K562 (cell line): ENCODE results near the gene GALNT5. TPM values are rescaled to one million over a fixed set of nuclear protein-coding genes. Genes with fewer than 3 reads are reported as not detected.
A peak's percentile ranks its signal among the peaks of the same experiment; 100 is the strongest.

Source experiments
- ATF3 ChIP-seq, 2 experiments: fragments of 450-650 bp in 1 of 2; sonication (generic) in 1 of 2; formaldehyde crosslinking in 1 of 2; IDR thresholded peaks in 1 of 2; conservative IDR thresholded peaks in 1 of 2; 2 replicates each; pipeline versions ENCODE4 v1.6.1 to v1.8.1; 2016 to 2023; ENCODE audit warnings: mild to moderate bottlenecking in 2 of 2, moderate library complexity in 2 of 2, inconsistent platforms in 1 of 2, missing genetic modification reagents in 1 of 2
- BHLHE40 ChIP-seq: IDR thresholded peaks from 2 replicates; pipeline ENCODE4 v1.6.1; 2011; ENCODE audit warnings: low read length, improper control_type of control experiment
- DPF2 ChIP-seq: fragments of 450-650 bp; IDR thresholded peaks from 2 replicates; pipeline ENCODE4 v1.6.1; 2016
- HMGN3 ChIP-seq: IDR thresholded peaks from 2 replicates; pipeline ENCODE4 v1.6.1; 2011; ENCODE audit warnings: borderline replicate concordance, low read depth, mild to moderate bottlenecking, mixed read lengths, low read length; ENCODE audit not compliant: insufficient read length; ENCODE audit errors: extremely low read depth
- HMGXB4 ChIP-seq: sonication (generic); formaldehyde crosslinking; IDR thresholded peaks from 2 replicates; pipeline ENCODE4 v1.8.1; 2023; ENCODE audit warnings: mild to moderate bottlenecking, missing genetic modification reagents
- MITF ChIP-seq: IDR thresholded peaks from 2 replicates; pipeline ENCODE4 v1.6.1; 2014; ENCODE audit warnings: antibody characterized with exemption
- NCOA1 ChIP-seq: fragments of 450-650 bp; IDR thresholded peaks from 2 replicates; pipeline ENCODE4 v1.6.1; 2016; ENCODE audit warnings: low read depth
- NR2C2 ChIP-seq, 2 experiments: fragments of 200-800 bp in 1 of 2; sonication (Bioruptor generic) in 1 of 2; sonication (generic) in 1 of 2; formaldehyde crosslinking in 1 of 2; IDR thresholded peaks; 2 replicates each; pipeline versions ENCODE4 v1.6.1 to v1.8.0; 2016 to 2022; ENCODE audit warnings: mild to moderate bottlenecking in 1 of 2, missing compliant biosample characterization in 1 of 2, missing genetic modification characterization in 1 of 2, missing genetic modification reagents in 1 of 2
- ZNF184 ChIP-seq: sonication (generic); formaldehyde crosslinking; IDR thresholded peaks from 2 replicates; pipeline ENCODE4 v1.5.0; 2020; ENCODE audit warnings: missing genetic modification reagents
- ZNF3 ChIP-seq: fragments of 250-450 bp; sonication (Bioruptor Pico); IDR thresholded peaks from 2 replicates; pipeline ENCODE4 v1.5.0; 2021; ENCODE audit warnings: mild to moderate bottlenecking, moderate library complexity
- ZNF511 ChIP-seq: sonication (generic); formaldehyde crosslinking; IDR thresholded peaks from 2 replicates; pipeline ENCODE4 v1.8.0; 2022; ENCODE audit warnings: mild to moderate bottlenecking, missing genetic modification reagents
- ZSCAN32 ChIP-seq: fragments of 450-650 bp; formaldehyde crosslinking; IDR thresholded peaks from 2 replicates; pipeline ENCODE4 v1.4.0; 2020; ENCODE audit warnings: mild to moderate bottlenecking, moderate library complexity
- polyA plus RNA-seq, 8 experiments: library from polyadenylated mRNA; depleted of rRNA in 4 of 8; stranded (reverse) in 5 of 8; unstranded in 3 of 8; fragments of >200 nt; fragmentation: Nextera tagmentation in 2 of 8; fragmentation: Illumina TruSeq in 1 of 8; extraction: Ambion mirVana in 2 of 8; extraction: Trizol in 1 of 8; gene quantifications; 2 replicates each; pipeline versions ENCODE4 v1.2.1 to v1.2.3, GENCODE V29; 2011 to 2014; ENCODE audit warnings: inconsistent platforms in 1 of 8, missing spikeins in 1 of 8
- total RNA-seq, 7 experiments: library from RNA; depleted of rRNA in 6 of 7; stranded (reverse); fragments of >200 nt in 6 of 7; fragmentation: Illumina TruSeq in 2 of 7; extraction: Trizol in 2 of 7; gene quantifications; 2 replicates each; pipeline versions ENCODE4 v1.2.1 to v1.2.3, GENCODE V29; 2011 to 2021; ENCODE audit warnings: low replicate concordance in 1 of 7
- TF ChIP-seq, protein P1 (sequence below): fragments of 250-450 bp; sonication (Bioruptor Pico); IDR thresholded peaks from 2 replicates; pipeline ENCODE4 v1.8.0; 2021; ENCODE audit warnings: moderate library complexity, mild to moderate bottlenecking, inconsistent platforms
- TF ChIP-seq, protein P2 (sequence below): IDR thresholded peaks from 2 replicates; pipeline ENCODE4 v1.6.1; 2016; ENCODE audit warnings: missing genetic modification characterization, missing compliant biosample characterization
- TF ChIP-seq, protein P3 (sequence below), 3 experiments: IDR thresholded peaks in 2 of 3; conservative IDR thresholded peaks in 1 of 3; 2 replicates each; pipeline ENCODE4 v1.5.1; 2011 to 2012; ENCODE audit warnings: low read length in 3 of 3, mild to moderate bottlenecking in 3 of 3, control low read depth in 2 of 3, improper control_type of control experiment in 1 of 3, inconsistent platforms in 1 of 3, low read depth in 1 of 3, mixed read lengths in 1 of 3, moderate library complexity in 1 of 3; ENCODE audit not compliant: insufficient read depth in 2 of 3

Gene GALNT5
- total and polyA plus RNA-seq, 9 of the 15 experiments (the other 6 are each of a cell fraction or from before 2014, with no cell fraction given), result 21.6 to 73.0 (median 54.7) TPM

- TF ChIP-seq HMGXB4 (no peak), ZNF511 (CRISPR knock-in tag) (no peak), NCOA1 (peak; percentile 95), HMGN3 (no peak), ZNF3 (CRISPR knock-in tag) (no peak), NR2C2 (CRISPR knock-in tag; IDR thresholded peaks at IDR 0.05) (no peak), NR2C2 (tag; IDR thresholded peaks at IDR 0.05) (peak; percentile 52; the same call in 1 of the 2 replicates), DPF2 (peak; percentile 98), ZNF184 (CRISPR knock-in tag) (no peak), MITF (no peak; the same call in 1 of the 2 replicates), ZSCAN32 (CRISPR knock-in tag) (no peak), ATF3 (IDR thresholded peaks at IDR 0.05) (peak; percentile 33; the same call in 1 of the 2 replicates), ATF3 (CRISPR knock-in tag; conservative IDR thresholded peaks at IDR 0.05) (no peak; the same call in 1 of the 2 replicates), BHLHE40 (no peak)
- TF ChIP-seq, protein P1, sequence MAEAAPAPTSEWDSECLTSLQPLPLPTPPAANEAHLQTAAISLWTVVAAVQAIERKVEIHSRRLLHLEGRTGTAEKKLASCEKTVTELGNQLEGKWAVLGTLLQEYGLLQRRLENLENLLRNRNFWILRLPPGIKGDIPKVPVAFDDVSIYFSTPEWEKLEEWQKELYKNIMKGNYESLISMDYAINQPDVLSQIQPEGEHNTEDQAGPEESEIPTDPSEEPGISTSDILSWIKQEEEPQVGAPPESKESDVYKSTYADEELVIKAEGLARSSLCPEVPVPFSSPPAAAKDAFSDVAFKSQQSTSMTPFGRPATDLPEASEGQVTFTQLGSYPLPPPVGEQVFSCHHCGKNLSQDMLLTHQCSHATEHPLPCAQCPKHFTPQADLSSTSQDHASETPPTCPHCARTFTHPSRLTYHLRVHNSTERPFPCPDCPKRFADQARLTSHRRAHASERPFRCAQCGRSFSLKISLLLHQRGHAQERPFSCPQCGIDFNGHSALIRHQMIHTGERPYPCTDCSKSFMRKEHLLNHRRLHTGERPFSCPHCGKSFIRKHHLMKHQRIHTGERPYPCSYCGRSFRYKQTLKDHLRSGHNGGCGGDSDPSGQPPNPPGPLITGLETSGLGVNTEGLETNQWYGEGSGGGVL (CRISPR knock-in tag), result no peak
- TF ChIP-seq, protein P2, sequence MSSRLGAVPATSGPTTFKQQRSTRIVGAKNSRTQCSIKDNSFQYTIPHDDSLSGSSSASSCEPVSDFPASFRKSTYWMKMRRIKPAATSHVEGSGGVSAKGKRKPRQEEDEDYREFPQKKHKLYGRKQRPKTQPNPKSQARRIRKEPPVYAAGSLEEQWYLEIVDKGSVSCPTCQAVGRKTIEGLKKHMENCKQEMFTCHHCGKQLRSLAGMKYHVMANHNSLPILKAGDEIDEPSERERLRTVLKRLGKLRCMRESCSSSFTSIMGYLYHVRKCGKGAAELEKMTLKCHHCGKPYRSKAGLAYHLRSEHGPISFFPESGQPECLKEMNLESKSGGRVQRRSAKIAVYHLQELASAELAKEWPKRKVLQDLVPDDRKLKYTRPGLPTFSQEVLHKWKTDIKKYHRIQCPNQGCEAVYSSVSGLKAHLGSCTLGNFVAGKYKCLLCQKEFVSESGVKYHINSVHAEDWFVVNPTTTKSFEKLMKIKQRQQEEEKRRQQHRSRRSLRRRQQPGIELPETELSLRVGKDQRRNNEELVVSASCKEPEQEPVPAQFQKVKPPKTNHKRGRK (tag), result no peak
- TF ChIP-seq, protein P3, sequence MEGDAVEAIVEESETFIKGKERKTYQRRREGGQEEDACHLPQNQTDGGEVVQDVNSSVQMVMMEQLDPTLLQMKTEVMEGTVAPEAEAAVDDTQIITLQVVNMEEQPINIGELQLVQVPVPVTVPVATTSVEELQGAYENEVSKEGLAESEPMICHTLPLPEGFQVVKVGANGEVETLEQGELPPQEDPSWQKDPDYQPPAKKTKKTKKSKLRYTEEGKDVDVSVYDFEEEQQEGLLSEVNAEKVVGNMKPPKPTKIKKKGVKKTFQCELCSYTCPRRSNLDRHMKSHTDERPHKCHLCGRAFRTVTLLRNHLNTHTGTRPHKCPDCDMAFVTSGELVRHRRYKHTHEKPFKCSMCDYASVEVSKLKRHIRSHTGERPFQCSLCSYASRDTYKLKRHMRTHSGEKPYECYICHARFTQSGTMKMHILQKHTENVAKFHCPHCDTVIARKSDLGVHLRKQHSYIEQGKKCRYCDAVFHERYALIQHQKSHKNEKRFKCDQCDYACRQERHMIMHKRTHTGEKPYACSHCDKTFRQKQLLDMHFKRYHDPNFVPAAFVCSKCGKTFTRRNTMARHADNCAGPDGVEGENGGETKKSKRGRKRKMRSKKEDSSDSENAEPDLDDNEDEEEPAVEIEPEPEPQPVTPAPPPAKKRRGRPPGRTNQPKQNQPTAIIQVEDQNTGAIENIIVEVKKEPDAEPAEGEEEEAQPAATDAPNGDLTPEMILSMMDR (IDR thresholded peaks at IDR 0.05 in 2 of 3, conservative IDR thresholded peaks at IDR 0.05 in 1 of 3; ENCODE audit: insufficient read depth in 2 of 3, low read depth in 1 of 3, low read length in 3 of 3), result no peak
These were observed 36.0 kb upstream of the GALNT5 start (continued) for GRCh38 chr2:157221394-157221988.
